MM.1S (cell line): Measurements from ENCODE around the gene MRPS7.

Source experiments
- EZH2 ChIP-seq: fragments of 300-600 bp; sonication (generic); optimal IDR thresholded peaks from 2 replicates; pipeline ENCODE3; 2017; ENCODE audit warnings: low read depth, mild to moderate bottlenecking, antibody characterized with exemption, low read length, mixed read lengths
- TF ChIP-seq, protein P1 (sequence below): fragments of 300-600 bp; sonication (generic); IDR thresholded peaks from 2 replicates; pipeline ENCODE4 v1.5.1; 2016; ENCODE audit warnings: antibody characterized with exemption, low read length, mixed read lengths

DNA sequence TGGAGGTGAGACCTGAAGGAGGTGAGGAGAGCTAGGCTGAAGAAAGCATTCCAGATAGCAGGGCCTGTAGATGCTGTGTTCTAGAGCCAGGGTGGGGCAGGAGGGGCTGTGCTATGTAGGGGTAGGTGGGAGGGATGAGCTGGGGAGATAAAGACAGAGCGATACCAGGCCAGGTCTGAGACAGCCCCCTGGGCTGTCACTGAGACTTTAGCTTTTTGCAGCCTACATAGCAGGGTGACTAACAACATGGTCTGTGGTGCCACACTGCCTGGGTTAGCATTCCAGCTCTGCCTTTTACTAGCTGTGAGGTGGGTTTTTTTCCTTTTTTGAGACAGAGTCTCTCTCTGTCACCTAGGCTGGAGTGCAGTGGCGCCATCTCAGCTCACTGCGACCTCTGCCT lies 41.9 kb upstream of the MRPS7 start:
- TF ChIP-seq, protein P1, sequence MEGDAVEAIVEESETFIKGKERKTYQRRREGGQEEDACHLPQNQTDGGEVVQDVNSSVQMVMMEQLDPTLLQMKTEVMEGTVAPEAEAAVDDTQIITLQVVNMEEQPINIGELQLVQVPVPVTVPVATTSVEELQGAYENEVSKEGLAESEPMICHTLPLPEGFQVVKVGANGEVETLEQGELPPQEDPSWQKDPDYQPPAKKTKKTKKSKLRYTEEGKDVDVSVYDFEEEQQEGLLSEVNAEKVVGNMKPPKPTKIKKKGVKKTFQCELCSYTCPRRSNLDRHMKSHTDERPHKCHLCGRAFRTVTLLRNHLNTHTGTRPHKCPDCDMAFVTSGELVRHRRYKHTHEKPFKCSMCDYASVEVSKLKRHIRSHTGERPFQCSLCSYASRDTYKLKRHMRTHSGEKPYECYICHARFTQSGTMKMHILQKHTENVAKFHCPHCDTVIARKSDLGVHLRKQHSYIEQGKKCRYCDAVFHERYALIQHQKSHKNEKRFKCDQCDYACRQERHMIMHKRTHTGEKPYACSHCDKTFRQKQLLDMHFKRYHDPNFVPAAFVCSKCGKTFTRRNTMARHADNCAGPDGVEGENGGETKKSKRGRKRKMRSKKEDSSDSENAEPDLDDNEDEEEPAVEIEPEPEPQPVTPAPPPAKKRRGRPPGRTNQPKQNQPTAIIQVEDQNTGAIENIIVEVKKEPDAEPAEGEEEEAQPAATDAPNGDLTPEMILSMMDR = no peak
- TF ChIP-seq EZH2 = no peak
